Transverse colon (tissue), 4 donors: ENCODE results near the gene THBD.

ENCODE experiments used
- EP300 ChIP-seq: sonication (generic); formaldehyde crosslinking; IDR thresholded peaks from one replicate; pipeline ENCODE4 v1.6.1; 2017; ENCODE audit warnings: antibody characterized with exemption, low read depth
- POLR2AphosphoS5 ChIP-seq, 3 donors: sonication (generic); formaldehyde crosslinking; IDR thresholded peaks; one replicate each; pipeline ENCODE4 v1.6.1; 2016; ENCODE audit warnings: antibody characterized with exemption in 3 of 3
- TF ChIP-seq, protein P1 (sequence below), 5 experiments: fragments of 200-600 bp in 3 of 5; fragments of 450-650 bp in 2 of 5; sonication (generic) in 3 of 5; IDR thresholded peaks; 1 replicate in 2 of 5; 2 replicates in 3 of 5; pipeline ENCODE4 v1.5.1; 2016 to 2017; ENCODE audit warnings: antibody characterized with exemption in 5 of 5, inconsistent platforms in 3 of 5, mild to moderate bottlenecking in 2 of 5, moderate library complexity in 1 of 5

DNA sequence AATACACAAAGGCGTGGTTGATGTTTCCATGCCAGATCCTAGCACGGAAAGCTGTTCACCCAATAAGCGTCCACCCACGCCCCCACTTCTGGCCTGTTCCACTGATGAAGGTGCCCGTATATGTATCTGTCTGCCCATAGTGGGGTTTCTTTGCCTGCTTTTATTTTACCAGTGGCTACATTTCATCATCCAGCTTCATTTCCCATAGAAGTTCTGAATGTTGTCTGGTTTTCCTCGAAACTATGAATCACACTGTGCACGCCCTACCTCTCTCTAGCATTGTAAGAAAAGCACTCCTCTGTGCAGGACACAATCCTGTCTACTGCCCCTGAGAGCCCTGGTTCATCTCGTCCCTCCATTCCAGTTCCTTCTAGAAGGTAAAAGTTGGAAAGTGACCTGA, 45.5 kb upstream of the THBD start:
- no peak for TF ChIP-seq POLR2AphosphoS5 (IDR thresholded peaks at IDR 0.05)
- TF ChIP-seq, protein P1, sequence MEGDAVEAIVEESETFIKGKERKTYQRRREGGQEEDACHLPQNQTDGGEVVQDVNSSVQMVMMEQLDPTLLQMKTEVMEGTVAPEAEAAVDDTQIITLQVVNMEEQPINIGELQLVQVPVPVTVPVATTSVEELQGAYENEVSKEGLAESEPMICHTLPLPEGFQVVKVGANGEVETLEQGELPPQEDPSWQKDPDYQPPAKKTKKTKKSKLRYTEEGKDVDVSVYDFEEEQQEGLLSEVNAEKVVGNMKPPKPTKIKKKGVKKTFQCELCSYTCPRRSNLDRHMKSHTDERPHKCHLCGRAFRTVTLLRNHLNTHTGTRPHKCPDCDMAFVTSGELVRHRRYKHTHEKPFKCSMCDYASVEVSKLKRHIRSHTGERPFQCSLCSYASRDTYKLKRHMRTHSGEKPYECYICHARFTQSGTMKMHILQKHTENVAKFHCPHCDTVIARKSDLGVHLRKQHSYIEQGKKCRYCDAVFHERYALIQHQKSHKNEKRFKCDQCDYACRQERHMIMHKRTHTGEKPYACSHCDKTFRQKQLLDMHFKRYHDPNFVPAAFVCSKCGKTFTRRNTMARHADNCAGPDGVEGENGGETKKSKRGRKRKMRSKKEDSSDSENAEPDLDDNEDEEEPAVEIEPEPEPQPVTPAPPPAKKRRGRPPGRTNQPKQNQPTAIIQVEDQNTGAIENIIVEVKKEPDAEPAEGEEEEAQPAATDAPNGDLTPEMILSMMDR (IDR thresholded peaks at IDR 0.05), result no peak
- no peak for TF ChIP-seq EP300
